ENCODE measurements around the gene NNMT. TPM values are rescaled to one million over a fixed set of nuclear protein-coding genes. Genes with fewer than 3 reads are reported as not detected.

Gene NNMT
- total RNA-seq, 1 donor from 2014 or later: 394 TPM

GRCh38 chr11:114310095-114310494 is 13.9 kb downstream of the NNMT start:
- Mint-ChIP-seq H3K36me3 (ENCODE audit: low read depth, unreplicated experiment) (peaks cover 54% of the 10 kb centered on the region), H3K4me1 (ENCODE audit: low read depth, unreplicated experiment) (peaks cover 37% of the 10 kb centered on the region), H3K27me3 (ENCODE audit: low read depth, unreplicated experiment) (no peaks in the 10 kb centered on the region), H3K27ac (ENCODE audit: unreplicated experiment) (no peak overlapping the region), H3K9me3 (ENCODE audit: unreplicated experiment) (peaks cover 5% of the 10 kb centered on the region), H3K4me3 (ENCODE audit: unreplicated experiment) (no peak overlapping the region)
- FAIRE-seq (no peak), DNase-seq (ENCODE audit: low read depth) (no peak)
- H3K79me2 ChIP-seq (ENCODE audit: insufficient read depth, low read length): peaks cover 71% of the 10 kb centered on the region
- peaks cover 17% of the 10 kb centered on the region for H3K36me3 ChIP-seq (ENCODE audit: insufficient read depth, low read length)
- H3K9ac ChIP-seq (ENCODE audit: low read length): no peak overlapping the region
- no peak overlapping the region for H3K4me2 ChIP-seq (ENCODE audit: low read length)
- no peak for TF ChIP-seq EZH2 (IDR thresholded peaks at IDR 0.05; ENCODE audit: insufficient read depth, low read length)
- TF ChIP-seq, protein P1, sequence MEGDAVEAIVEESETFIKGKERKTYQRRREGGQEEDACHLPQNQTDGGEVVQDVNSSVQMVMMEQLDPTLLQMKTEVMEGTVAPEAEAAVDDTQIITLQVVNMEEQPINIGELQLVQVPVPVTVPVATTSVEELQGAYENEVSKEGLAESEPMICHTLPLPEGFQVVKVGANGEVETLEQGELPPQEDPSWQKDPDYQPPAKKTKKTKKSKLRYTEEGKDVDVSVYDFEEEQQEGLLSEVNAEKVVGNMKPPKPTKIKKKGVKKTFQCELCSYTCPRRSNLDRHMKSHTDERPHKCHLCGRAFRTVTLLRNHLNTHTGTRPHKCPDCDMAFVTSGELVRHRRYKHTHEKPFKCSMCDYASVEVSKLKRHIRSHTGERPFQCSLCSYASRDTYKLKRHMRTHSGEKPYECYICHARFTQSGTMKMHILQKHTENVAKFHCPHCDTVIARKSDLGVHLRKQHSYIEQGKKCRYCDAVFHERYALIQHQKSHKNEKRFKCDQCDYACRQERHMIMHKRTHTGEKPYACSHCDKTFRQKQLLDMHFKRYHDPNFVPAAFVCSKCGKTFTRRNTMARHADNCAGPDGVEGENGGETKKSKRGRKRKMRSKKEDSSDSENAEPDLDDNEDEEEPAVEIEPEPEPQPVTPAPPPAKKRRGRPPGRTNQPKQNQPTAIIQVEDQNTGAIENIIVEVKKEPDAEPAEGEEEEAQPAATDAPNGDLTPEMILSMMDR (IDR thresholded peaks at IDR 0.05; ENCODE audit: insufficient read depth, low read depth, low read length): no peak
- no peaks in the 10 kb centered on the region for H3K27me3 ChIP-seq (ENCODE audit: insufficient read depth, low read length)
- no peak overlapping the region for H3K4me3 ChIP-seq (ENCODE audit: insufficient read depth, low read depth, low read length)
- H3K9me3 ChIP-seq (ENCODE audit: insufficient read depth, low read depth, low read length): no peaks in the 10 kb centered on the region
- H2AFZ ChIP-seq (ENCODE audit: low read depth, low read length): no peak overlapping the region
- no peak overlapping the region for H3K27ac ChIP-seq (ENCODE audit: low read depth, low read length)
- peaks cover 73% of the 10 kb centered on the region for H4K20me1 ChIP-seq (ENCODE audit: insufficient read depth, low read length)
- H3K4me1 ChIP-seq (ENCODE audit: insufficient read depth, low read length): peaks cover 12% of the 10 kb centered on the region

- no peaks in the 10 kb centered on the region for H3K27me3 ChIP-seq (ENCODE audit: insufficient read depth, low read length)
- peaks cover 64% of the 10 kb centered on the region for H3K79me2 ChIP-seq (ENCODE audit: insufficient read depth, low read length)
- Mint-ChIP-seq H3K27ac (ENCODE audit: unreplicated experiment) (no peak overlapping the region), H3K4me3 (ENCODE audit: unreplicated experiment) (no peak overlapping the region), H3K27me3 (ENCODE audit: low read depth, unreplicated experiment) (no peaks in the 10 kb centered on the region), H3K4me1 (ENCODE audit: low read depth, unreplicated experiment) (peaks cover 36% of the 10 kb centered on the region), H3K9me3 (ENCODE audit: unreplicated experiment) (peaks cover 3% of the 10 kb centered on the region), H3K36me3 (ENCODE audit: low read depth, unreplicated experiment) (peaks cover 61% of the 10 kb centered on the region)
- FAIRE-seq: no peak
- no peak overlapping the region for H3K27ac ChIP-seq (ENCODE audit: low read depth, low read length)
- H3K9me3 ChIP-seq (ENCODE audit: insufficient read depth, low read depth, low read length): no peaks in the 10 kb centered on the region
- no peak overlapping the region for H3K4me3 ChIP-seq (ENCODE audit: insufficient read depth, low read depth, low read length)
- H4K20me1 ChIP-seq (ENCODE audit: insufficient read depth, low read length): peaks cover 68% of the 10 kb centered on the region
- no peak overlapping the region for H2AFZ ChIP-seq (ENCODE audit: low read depth, low read length)
- TF ChIP-seq, protein P1 (IDR thresholded peaks at IDR 0.05; ENCODE audit: insufficient read depth, low read depth, low read length): no peak
- H3K36me3 ChIP-seq (ENCODE audit: insufficient read depth, low read length): peaks cover 31% of the 10 kb centered on the region
- peaks cover 12% of the 10 kb centered on the region for H3K4me1 ChIP-seq (ENCODE audit: insufficient read depth, low read length)
- no peak for DNase-seq (ENCODE audit: low read depth)
- H3K9ac ChIP-seq (ENCODE audit: low read length): no peak overlapping the region
- no peak overlapping the region for H3K4me2 ChIP-seq (ENCODE audit: low read length)
Observed at GRCh38 chr11:114311946-114312345, 15.7 kb downstream of the NNMT start.

GRCh38 chr11:114314096-114314495 is 17.9 kb downstream of the NNMT start:
- TF ChIP-seq, protein P1 (IDR thresholded peaks at IDR 0.05; ENCODE audit: insufficient read depth, low read depth, low read length): no peak
- no peak for TF ChIP-seq EZH2 (IDR thresholded peaks at IDR 0.05; ENCODE audit: insufficient read depth, low read length)
- H3K4me3 ChIP-seq (ENCODE audit: insufficient read depth, low read depth, low read length): no peak overlapping the region
- H3K27me3 Mint-ChIP-seq (ENCODE audit: low read depth, unreplicated experiment): no peaks in the 10 kb centered on the region
- no peaks in the 10 kb centered on the region for H3K4me1 ChIP-seq (ENCODE audit: insufficient read depth, low read length)
- no peak for DNase-seq (ENCODE audit: low read depth)
- H3K27ac ChIP-seq (ENCODE audit: low read depth, low read length): no peak overlapping the region
- H3K36me3 ChIP-seq (ENCODE audit: insufficient read depth, low read length): peaks cover 31% of the 10 kb centered on the region
- H3K4me1 Mint-ChIP-seq (ENCODE audit: low read depth, unreplicated experiment): peaks cover 16% of the 10 kb centered on the region
- no peak overlapping the region for H3K9ac ChIP-seq (ENCODE audit: low read length)
- no peak for FAIRE-seq
- H3K79me2 ChIP-seq (ENCODE audit: insufficient read depth, low read length): peaks cover 42% of the 10 kb centered on the region
- no peaks in the 10 kb centered on the region for H3K9me3 ChIP-seq (ENCODE audit: insufficient read depth, low read depth, low read length)
- no peaks in the 10 kb centered on the region for H3K27me3 ChIP-seq (ENCODE audit: insufficient read depth, low read length)
- no peak overlapping the region for H3K27ac Mint-ChIP-seq (ENCODE audit: unreplicated experiment)
- H3K4me2 ChIP-seq (ENCODE audit: low read length): no peak overlapping the region
- no peak overlapping the region for H3K4me3 Mint-ChIP-seq (ENCODE audit: unreplicated experiment)
- H3K36me3 Mint-ChIP-seq (ENCODE audit: low read depth, unreplicated experiment): peaks cover 42% of the 10 kb centered on the region
- H3K9me3 Mint-ChIP-seq (ENCODE audit: unreplicated experiment): no peaks in the 10 kb centered on the region
- H2AFZ ChIP-seq (ENCODE audit: low read depth, low read length): no peak overlapping the region
- H4K20me1 ChIP-seq (ENCODE audit: insufficient read depth, low read length): peaks cover 49% of the 10 kb centered on the region
